Keratinocyte (primary cell): ENCODE measurements around the gene PTPRD.

Experiments
- EZH2 ChIP-seq: IDR thresholded peaks from one replicate; pipeline ENCODE4 v1.6.1; 2012; ENCODE audit warnings: inconsistent platforms, mild to moderate bottlenecking, low read length, moderate library complexity
- TF ChIP-seq, protein P1 (sequence below), 3 experiments: IDR thresholded peaks in 1 of 3; conservative IDR thresholded peaks in 1 of 3; optimal IDR thresholded peaks in 1 of 3; 2 replicates in 2 of 3; 3 replicates in 1 of 3; pipeline versions ENCODE3 to v1.5.1; 2011; ENCODE audit warnings: low read length in 3 of 3, mild to moderate bottlenecking in 3 of 3, moderate library complexity in 2 of 3, control low read depth in 1 of 3, inconsistent platforms in 1 of 3; ENCODE audit not compliant: insufficient read depth in 2 of 3; ENCODE audit errors: extremely low read depth in 1 of 3

GRCh38 chr9:9605681-9606080 lies 1007.1 kb downstream of the PTPRD start:
- TF ChIP-seq, protein P1, sequence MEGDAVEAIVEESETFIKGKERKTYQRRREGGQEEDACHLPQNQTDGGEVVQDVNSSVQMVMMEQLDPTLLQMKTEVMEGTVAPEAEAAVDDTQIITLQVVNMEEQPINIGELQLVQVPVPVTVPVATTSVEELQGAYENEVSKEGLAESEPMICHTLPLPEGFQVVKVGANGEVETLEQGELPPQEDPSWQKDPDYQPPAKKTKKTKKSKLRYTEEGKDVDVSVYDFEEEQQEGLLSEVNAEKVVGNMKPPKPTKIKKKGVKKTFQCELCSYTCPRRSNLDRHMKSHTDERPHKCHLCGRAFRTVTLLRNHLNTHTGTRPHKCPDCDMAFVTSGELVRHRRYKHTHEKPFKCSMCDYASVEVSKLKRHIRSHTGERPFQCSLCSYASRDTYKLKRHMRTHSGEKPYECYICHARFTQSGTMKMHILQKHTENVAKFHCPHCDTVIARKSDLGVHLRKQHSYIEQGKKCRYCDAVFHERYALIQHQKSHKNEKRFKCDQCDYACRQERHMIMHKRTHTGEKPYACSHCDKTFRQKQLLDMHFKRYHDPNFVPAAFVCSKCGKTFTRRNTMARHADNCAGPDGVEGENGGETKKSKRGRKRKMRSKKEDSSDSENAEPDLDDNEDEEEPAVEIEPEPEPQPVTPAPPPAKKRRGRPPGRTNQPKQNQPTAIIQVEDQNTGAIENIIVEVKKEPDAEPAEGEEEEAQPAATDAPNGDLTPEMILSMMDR (optimal IDR thresholded peaks at IDR 0.05 in 1 of 3, IDR thresholded peaks at IDR 0.05 in 1 of 3, conservative IDR thresholded peaks at IDR 0.05 in 1 of 3; ENCODE audit: extremely low read depth in 1 of 3, insufficient read depth in 2 of 3, low read length in 3 of 3): no peak
- TF ChIP-seq EZH2: no peak
